NT2/D1 (cell line): Measurements from ENCODE around the gene AURKAIP1.
"Not testable (repeated sequence)": the region's sequence is repeated elsewhere in the genome, so short reads cannot be mapped to it uniquely, and the experiment has no call there.

Source experiments
- DNase-seq: peaks from one replicate; pipeline ENCODE4 v3.0.0-alpha.2; 2011; ENCODE audit warnings: low read depth, low spot score
- H3K27me3 ChIP-seq: 2 replicates; pipeline ENCODE4 v1.6.0; 2011; ENCODE audit warnings: mild to moderate bottlenecking; ENCODE audit not compliant: insufficient read length, insufficient read depth
- H3K36me3 ChIP-seq: 2 replicates; pipeline ENCODE4 v1.6.1; 2011; ENCODE audit warnings: mild to moderate bottlenecking, low read length, mixed read lengths; ENCODE audit not compliant: insufficient read depth, insufficient read length
- H3K4me1 ChIP-seq: 2 replicates; pipeline ENCODE4 v1.5.1; 2011; ENCODE audit not compliant: insufficient read depth, insufficient read length
- H3K4me3 ChIP-seq: 2 replicates; pipeline ENCODE4 v1.5.1; 2011; ENCODE audit warnings: low read depth; ENCODE audit not compliant: insufficient read length
- H3K9ac ChIP-seq: 2 replicates; pipeline ENCODE4 v1.6.0; 2011; ENCODE audit warnings: low read depth; ENCODE audit not compliant: insufficient read length
- H3K9me3 ChIP-seq: 2 replicates; pipeline ENCODE4 v1.5.1; 2011; ENCODE audit warnings: mild to moderate bottlenecking, low read length; ENCODE audit not compliant: insufficient read depth
- SUZ12 ChIP-seq: IDR thresholded peaks from 2 replicates; pipeline ENCODE4 v1.6.1; 2011; ENCODE audit not compliant: insufficient read length, insufficient read depth; ENCODE audit errors: extremely low read depth
- YY1 ChIP-seq: IDR thresholded peaks from 2 replicates; pipeline ENCODE4 v1.6.1; 2011; ENCODE audit not compliant: insufficient read length, insufficient read depth
- ZNF274 ChIP-seq: IDR thresholded peaks from 2 replicates; pipeline ENCODE4 v1.6.1; 2011; ENCODE audit warnings: mild to moderate bottlenecking, low read depth, low read length

AURKAIP1 gene

DNA sequence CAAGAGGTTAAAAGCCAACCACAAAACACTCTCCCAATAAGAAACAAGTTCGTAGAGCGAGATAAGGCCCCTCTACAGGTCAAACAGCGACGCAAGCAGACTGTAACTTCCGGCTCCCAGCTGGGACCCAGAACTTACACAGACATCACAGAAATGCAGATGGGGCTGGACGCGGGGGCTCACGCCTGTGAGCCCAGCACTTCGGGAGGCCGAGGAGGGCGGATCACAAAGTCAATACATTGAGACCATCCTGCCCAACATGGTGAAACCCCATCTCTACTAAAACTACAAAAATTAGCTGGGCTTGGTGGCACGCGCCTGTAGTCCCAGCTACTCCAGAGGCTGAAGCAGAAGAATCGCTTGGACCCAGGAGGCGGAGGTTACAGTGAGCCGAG is 13.1 kb upstream of the AURKAIP1 start:
- no peaks in the 10 kb centered on the region for H3K27me3 ChIP-seq
- H3K9me3 ChIP-seq: no peaks in the 10 kb centered on the region
- H3K4me1 ChIP-seq: no peaks in the 10 kb centered on the region
- TF ChIP-seq YY1: no peak
- TF ChIP-seq SUZ12: no peak
- TF ChIP-seq ZNF274: no peak
- H3K36me3 ChIP-seq: peaks cover 82% of the 10 kb centered on the region
- no peak for DNase-seq
- H3K9ac ChIP-seq: no peak overlapping the region
- H3K4me3 ChIP-seq: no peak overlapping the region

DNA sequence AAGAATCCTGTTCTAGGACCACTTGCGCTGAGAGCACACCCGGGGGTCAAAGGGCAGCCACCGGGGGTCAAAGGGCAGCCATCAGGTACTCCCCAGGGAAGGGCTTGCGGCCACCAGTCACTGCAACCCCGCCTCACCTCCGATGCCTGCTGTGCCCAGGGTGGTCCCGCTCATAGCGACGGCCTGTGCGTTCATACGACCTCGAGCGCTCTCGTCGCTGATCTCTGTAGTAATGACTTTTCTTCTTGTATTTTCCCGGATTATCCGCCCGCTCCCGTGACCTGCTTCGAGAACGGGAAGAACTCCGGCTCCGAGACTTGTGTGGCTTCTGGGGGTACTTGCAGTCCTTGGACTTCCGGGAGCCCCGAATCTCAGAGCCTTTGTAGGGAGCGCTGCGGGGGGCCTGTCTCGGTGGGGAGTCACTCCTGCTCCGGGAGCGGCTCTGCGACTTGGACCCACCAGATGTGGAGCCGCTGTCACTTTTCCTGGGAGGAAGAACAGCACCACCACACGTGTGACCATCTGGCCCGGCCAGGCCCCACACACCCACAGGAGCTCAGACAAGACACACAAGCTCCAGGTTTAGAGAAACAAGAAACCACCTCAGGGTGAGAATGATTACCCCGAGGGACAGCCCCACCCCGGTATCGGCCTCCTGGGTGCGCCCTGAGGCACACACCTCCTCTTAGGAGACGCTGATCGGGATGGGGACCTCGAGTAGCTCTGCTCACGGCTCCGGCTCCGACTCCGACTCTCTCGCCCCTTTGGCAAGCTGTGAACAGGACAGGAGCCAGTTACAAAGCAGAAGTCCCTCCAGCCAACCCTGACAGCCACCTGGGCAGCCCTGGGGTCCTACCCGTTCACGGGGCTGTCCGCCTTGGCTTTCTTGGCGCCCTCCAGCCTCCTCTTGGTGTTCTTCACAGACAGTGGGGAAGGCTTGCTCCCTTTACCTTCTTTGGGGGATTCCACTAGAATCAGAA is 12.4 kb upstream of the AURKAIP1 start:
- Histone ChIP-seq H3K36me3 (peaks cover 77% of the 10 kb centered on the region), H3K4me1 (no peaks in the 10 kb centered on the region)
- TF ChIP-seq SUZ12: no peak
- no peak for TF ChIP-seq YY1
- no peak for TF ChIP-seq ZNF274

DNA sequence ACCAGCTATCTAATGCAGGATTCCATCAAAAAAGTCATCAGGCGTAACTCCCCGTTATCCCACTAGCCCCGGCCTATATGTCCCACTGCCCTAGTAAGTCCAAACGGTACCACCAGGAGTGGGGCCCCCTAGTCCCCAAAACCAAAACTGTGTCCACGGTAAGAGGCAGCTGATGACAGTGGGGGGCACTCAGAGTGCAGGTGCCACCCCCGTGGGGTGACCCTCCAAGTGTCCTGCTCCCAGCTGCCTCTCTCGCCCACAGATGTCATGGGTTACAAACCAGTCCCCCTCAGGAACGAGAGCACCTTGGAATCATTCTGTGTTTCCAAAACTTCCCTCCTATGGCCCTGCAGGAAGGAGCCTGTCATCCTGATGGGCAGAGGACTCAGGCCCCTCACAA is 10.9 kb upstream of the AURKAIP1 start:
- H3K36me3 ChIP-seq: peaks cover 72% of the 10 kb centered on the region
- no peak for DNase-seq
- no peak overlapping the region for H3K9ac ChIP-seq
- TF ChIP-seq ZNF274 (no peak), SUZ12 (no peak), YY1 (no peak)
- H3K4me3 ChIP-seq: no peak overlapping the region
- no peaks in the 10 kb centered on the region for H3K9me3 ChIP-seq
- no peaks in the 10 kb centered on the region for H3K4me1 ChIP-seq
- H3K27me3 ChIP-seq: no peaks in the 10 kb centered on the region

More for the DNA sequence above, 12.4 kb upstream of the AURKAIP1 start:
- Histone ChIP-seq H3K9ac (no peak overlapping the region), H3K27me3 (no peaks in the 10 kb centered on the region), H3K9me3 (no peaks in the 10 kb centered on the region), H3K4me3 (no peak overlapping the region)
- no peak for DNase-seq

DNA sequence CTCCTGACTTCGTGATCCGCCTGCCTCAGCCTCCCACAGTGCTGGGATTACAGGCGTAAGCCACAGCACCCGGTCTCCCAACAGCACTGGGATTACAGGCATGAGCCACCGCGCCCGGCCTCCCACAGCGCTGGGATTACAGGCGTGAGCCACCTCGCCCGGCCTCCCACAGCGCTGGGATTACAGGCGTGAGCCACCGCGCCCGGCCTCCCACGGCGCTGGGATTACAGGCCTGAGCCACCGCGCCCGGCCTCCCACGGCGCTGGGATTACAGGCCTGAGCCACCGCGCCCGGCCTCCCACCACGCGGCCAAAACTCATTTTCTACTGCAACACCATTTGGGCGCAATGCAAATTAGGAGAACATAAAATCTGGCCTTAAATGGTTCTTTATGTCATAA is 10.3 kb upstream of the AURKAIP1 start:
- peaks cover 71% of the 10 kb centered on the region for H3K36me3 ChIP-seq
- H3K27me3 ChIP-seq, H3K4me1 ChIP-seq, DNase-seq, H3K9ac ChIP-seq, H3K9me3 ChIP-seq, H3K4me3 ChIP-seq: not testable (repeated sequence)

DNA sequence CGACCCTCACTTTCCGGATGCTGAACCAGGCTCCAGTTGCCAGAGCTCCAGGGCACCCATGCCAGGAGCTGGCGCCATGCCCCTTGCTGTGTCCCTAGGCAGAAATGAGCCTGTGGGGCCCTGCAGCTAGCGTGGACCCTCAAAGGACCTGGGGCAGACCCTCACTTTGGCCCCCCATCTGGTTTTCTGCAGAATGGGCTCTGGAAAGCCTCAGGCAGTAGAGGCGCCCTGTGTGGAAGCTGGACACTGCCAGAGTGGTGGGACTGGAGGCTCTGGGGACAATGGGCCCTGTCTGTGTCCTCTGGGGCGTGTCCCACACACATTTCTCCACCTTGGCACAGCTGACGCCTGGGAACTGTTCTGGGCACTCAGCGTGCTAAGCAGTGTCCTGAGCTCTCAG is 6.3 kb upstream of the AURKAIP1 start:
- no peak for DNase-seq
- H3K4me1 ChIP-seq: no peaks in the 10 kb centered on the region
- H3K9me3 ChIP-seq: no peaks in the 10 kb centered on the region
- H3K4me3 ChIP-seq: no peak overlapping the region
- peaks cover 48% of the 10 kb centered on the region for H3K36me3 ChIP-seq
- no peak for TF ChIP-seq SUZ12
- no peak for TF ChIP-seq ZNF274
- no peak for TF ChIP-seq YY1
- no peak overlapping the region for H3K9ac ChIP-seq
- no peaks in the 10 kb centered on the region for H3K27me3 ChIP-seq

DNA sequence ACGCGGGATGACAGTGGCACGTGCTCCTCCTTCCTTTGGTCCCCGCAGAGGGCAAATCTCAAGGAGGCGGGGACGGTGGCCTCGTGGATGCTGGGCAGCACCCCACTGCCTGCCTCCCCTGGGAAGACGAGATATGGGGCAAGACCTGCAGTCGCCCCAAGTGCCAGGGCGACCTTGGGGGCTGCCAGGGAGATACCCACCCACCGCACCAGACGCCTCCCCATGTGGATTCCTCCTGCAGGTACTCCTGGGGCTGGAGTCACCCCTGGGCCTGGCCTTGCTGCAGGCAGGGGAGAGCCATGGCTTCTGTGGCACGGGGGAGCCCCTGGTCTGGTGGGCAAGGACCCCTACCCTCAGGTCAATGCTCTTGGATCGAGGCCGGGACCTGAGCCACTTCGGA is 5.9 kb upstream of the AURKAIP1 start:
- DNase-seq: no peak
- Histone ChIP-seq H3K27me3 (no peaks in the 10 kb centered on the region), H3K9me3 (no peaks in the 10 kb centered on the region), H3K9ac (no peak overlapping the region), H3K4me3 (no peak overlapping the region), H3K36me3 (peaks cover 45% of the 10 kb centered on the region), H3K4me1 (no peaks in the 10 kb centered on the region)
- TF ChIP-seq YY1 (no peak), SUZ12 (no peak), ZNF274 (no peak)

DNA sequence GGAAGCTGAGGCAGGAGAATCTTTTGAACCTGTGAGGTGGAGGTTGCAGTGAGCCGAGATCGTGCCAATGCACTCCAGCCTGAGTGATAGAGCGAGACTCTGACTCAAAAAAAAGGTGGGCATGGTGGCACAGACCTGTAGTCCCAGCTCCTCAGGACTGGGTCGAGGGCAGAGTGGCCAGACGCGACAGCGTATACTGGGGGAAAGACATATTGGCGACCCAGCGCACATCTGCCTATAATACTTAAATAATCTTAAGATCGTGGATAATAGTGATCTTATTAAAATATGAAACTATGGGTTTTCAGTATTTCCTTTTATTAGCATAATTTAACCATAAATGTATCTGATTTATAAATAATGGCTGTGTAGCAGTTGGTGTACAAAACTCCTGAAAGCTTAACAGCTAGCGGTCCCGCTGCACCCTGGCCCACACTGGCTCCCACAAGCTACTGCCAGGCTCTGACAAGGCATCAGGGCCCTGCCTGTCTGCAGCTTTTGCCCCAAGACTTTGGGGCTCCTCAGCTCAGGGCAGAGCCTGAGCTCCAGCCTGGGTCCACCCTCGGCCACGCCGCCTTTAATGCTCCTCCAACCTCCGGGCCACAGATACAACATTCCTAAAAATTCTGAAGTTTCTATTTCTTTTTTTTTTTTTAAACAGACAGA is 2.7 kb upstream of the AURKAIP1 start:
- H3K9ac ChIP-seq: no peak overlapping the region
- H3K4me1 ChIP-seq: peaks cover 3% of the 10 kb centered on the region
- peaks cover 38% of the 10 kb centered on the region for H3K36me3 ChIP-seq
- no peak for TF ChIP-seq SUZ12
- no peak for TF ChIP-seq ZNF274
- TF ChIP-seq YY1: no peak
- no peak overlapping the region for H3K4me3 ChIP-seq
- H3K9me3 ChIP-seq: no peaks in the 10 kb centered on the region
- DNase-seq: no peak
- H3K27me3 ChIP-seq: no peaks in the 10 kb centered on the region
